SK-N-SH treated with all-trans-retinoic acid at 6 μM for 48 hours (cell line): Measurements from ENCODE around the gene OCA2.

ENCODE experiments used
- ATAC-seq: fragments of 200-7000 bp; cut with Tn5 transposase; 3 replicates; pipeline ENCODE4 v1.9.1; 2020; ENCODE audit warnings: mild to moderate bottlenecking, moderate library complexity
- BACH2 ChIP-seq: fragments of 250-450 bp; sonication (Bioruptor Pico); IDR thresholded peaks from 2 replicates; pipeline ENCODE4 v1.9.0; 2021; ENCODE audit warnings: mild to moderate bottlenecking, borderline replicate concordance
- CSDC2 ChIP-seq: fragments of 250-450 bp; sonication (Bioruptor Pico); IDR thresholded peaks from 2 replicates; pipeline ENCODE4 v1.5.0; 2020; ENCODE audit warnings: mild to moderate bottlenecking, moderate library complexity
- ESRRG ChIP-seq: fragments of 250-450 bp; sonication (Bioruptor Pico); IDR thresholded peaks from 2 replicates; pipeline ENCODE4 v1.6.1; 2021; ENCODE audit warnings: mild to moderate bottlenecking
- GLIS3 ChIP-seq: fragments of 250-450 bp; sonication (Bioruptor Pico); IDR thresholded peaks from 2 replicates; pipeline ENCODE4 v1.5.0; 2020; ENCODE audit warnings: mild to moderate bottlenecking, moderate library complexity
- ISL1 ChIP-seq: fragments of 250-450 bp; sonication (Bioruptor Pico); IDR thresholded peaks from 2 replicates; pipeline ENCODE4 v2.1.2; 2022; ENCODE audit warnings: mild to moderate bottlenecking, moderate library complexity
- OSR1 ChIP-seq: fragments of 250-450 bp; sonication (Bioruptor Pico); IDR thresholded peaks from 2 replicates; pipeline ENCODE4 v1.8.0; 2022; ENCODE audit warnings: moderate library complexity, mild to moderate bottlenecking, inconsistent platforms
- PATZ1 ChIP-seq: fragments of 250-450 bp; sonication (Bioruptor Pico); IDR thresholded peaks from 2 replicates; pipeline ENCODE4 v1.8.0; 2020; ENCODE audit warnings: mild to moderate bottlenecking, moderate library complexity, borderline replicate concordance
- PPARA ChIP-seq: fragments of 250-450 bp; sonication (Bioruptor Pico); IDR thresholded peaks from 2 replicates; pipeline ENCODE4 v1.5.0; 2020; ENCODE audit warnings: mild to moderate bottlenecking, borderline replicate concordance
- RARB ChIP-seq: fragments of 250-450 bp; sonication (Bioruptor Pico); IDR thresholded peaks from 2 replicates; pipeline ENCODE4 v1.8.0; 2021; ENCODE audit warnings: mild to moderate bottlenecking, moderate library complexity
- SNAI2 ChIP-seq: fragments of 250-450 bp; sonication (Bioruptor Pico); IDR thresholded peaks from 2 replicates; pipeline ENCODE4 v1.5.0; 2020; ENCODE audit warnings: mild to moderate bottlenecking, moderate library complexity
- TCF4 ChIP-seq: fragments of 250-450 bp; sonication (Bioruptor Pico); IDR thresholded peaks from 2 replicates; pipeline ENCODE4 v1.8.0; 2021; ENCODE audit warnings: mild to moderate bottlenecking, moderate library complexity, borderline replicate concordance
- TOX ChIP-seq: fragments of 250-450 bp; sonication (Bioruptor Pico); IDR thresholded peaks from 2 replicates; pipeline ENCODE4 v1.8.0; 2021; ENCODE audit warnings: mild to moderate bottlenecking, moderate library complexity, borderline replicate concordance
- ZC3H10 ChIP-seq: fragments of 250-450 bp; sonication (Bioruptor Pico); IDR thresholded peaks from 2 replicates; pipeline ENCODE4 v1.5.1; 2021; ENCODE audit warnings: mild to moderate bottlenecking, moderate library complexity
- ZFP3 ChIP-seq: fragments of 250-450 bp; sonication (Bioruptor Pico); IDR thresholded peaks from 2 replicates; pipeline ENCODE4 v1.5.0; 2020; ENCODE audit warnings: mild to moderate bottlenecking, moderate library complexity
- ZFP30 ChIP-seq: fragments of 450-650 bp; formaldehyde crosslinking; IDR thresholded peaks from 2 replicates; pipeline ENCODE4 v1.5.0; 2022; ENCODE audit warnings: mild to moderate bottlenecking, moderate library complexity
- ZNF565 ChIP-seq: fragments of 450-650 bp; formaldehyde crosslinking; conservative IDR thresholded peaks from 2 replicates; pipeline ENCODE4 v1.5.0; 2020; ENCODE audit warnings: low read depth, mild to moderate bottlenecking, moderate library complexity
- ZNF70 ChIP-seq: fragments of 450-650 bp; formaldehyde crosslinking; IDR thresholded peaks from 2 replicates; pipeline ENCODE4 v1.5.0; 2020; ENCODE audit warnings: mild to moderate bottlenecking, moderate library complexity
- ZNF8 ChIP-seq: fragments of 450-650 bp; formaldehyde crosslinking; IDR thresholded peaks from 2 replicates; pipeline ENCODE4 v1.5.0; 2020; ENCODE audit warnings: mild to moderate bottlenecking, moderate library complexity
- TF ChIP-seq, protein P1 (sequence below): fragments of 250-450 bp; sonication (Bioruptor Pico); IDR thresholded peaks from 2 replicates; pipeline ENCODE4 v1.8.0; 2021; ENCODE audit warnings: low read depth, mild to moderate bottlenecking, moderate library complexity, borderline replicate concordance
- TF ChIP-seq, protein P2 (sequence below): fragments of 250-450 bp; sonication (Bioruptor Pico); IDR thresholded peaks from 2 replicates; pipeline ENCODE4 v1.5.0; 2020; ENCODE audit warnings: mild to moderate bottlenecking, moderate library complexity
- TF ChIP-seq, protein P3 (sequence below): fragments of 250-450 bp; sonication (Bioruptor Pico); IDR thresholded peaks from 2 replicates; pipeline ENCODE4 v1.5.1; 2020; ENCODE audit warnings: low read depth, mild to moderate bottlenecking, moderate library complexity
- TF ChIP-seq, protein P4 (sequence below): fragments of 250-450 bp; sonication (Bioruptor Pico); IDR thresholded peaks from 2 replicates; pipeline ENCODE4 v1.5.1; 2021; ENCODE audit warnings: mild to moderate bottlenecking, moderate library complexity

The OCA2 gene

GRCh38 chr15:28098360-28098765 is 752 bp downstream of the OCA2 start:
- no peak for TF ChIP-seq BACH2 (CRISPR knock-in tag)
- no peak for TF ChIP-seq TOX (CRISPR knock-in tag)
- no peak for TF ChIP-seq GLIS3 (CRISPR knock-in tag)
- no peak for TF ChIP-seq ZC3H10 (CRISPR knock-in tag)
- no peak for TF ChIP-seq TCF4
- no peak for TF ChIP-seq RARB (CRISPR knock-in tag)
- no peak for TF ChIP-seq PPARA (CRISPR knock-in tag)
- TF ChIP-seq CSDC2 (CRISPR knock-in tag) = no peak
- no peak for TF ChIP-seq SNAI2 (CRISPR knock-in tag)
- TF ChIP-seq, protein P1, sequence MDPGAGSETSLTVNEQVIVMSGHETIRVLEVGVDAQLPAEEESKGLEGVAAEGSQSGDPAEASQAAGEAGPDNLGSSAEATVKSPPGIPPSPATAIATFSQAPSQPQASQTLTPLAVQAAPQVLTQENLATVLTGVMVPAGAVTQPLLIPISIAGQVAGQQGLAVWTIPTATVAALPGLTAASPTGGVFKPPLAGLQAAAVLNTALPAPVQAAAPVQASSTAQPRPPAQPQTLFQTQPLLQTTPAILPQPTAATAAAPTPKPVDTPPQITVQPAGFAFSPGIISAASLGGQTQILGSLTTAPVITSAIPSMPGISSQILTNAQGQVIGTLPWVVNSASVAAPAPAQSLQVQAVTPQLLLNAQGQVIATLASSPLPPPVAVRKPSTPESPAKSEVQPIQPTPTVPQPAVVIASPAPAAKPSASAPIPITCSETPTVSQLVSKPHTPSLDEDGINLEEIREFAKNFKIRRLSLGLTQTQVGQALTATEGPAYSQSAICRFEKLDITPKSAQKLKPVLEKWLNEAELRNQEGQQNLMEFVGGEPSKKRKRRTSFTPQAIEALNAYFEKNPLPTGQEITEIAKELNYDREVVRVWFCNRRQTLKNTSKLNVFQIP = no peak
- no peak for TF ChIP-seq ZFP30 (CRISPR knock-in tag)
- no peak for TF ChIP-seq PATZ1
- TF ChIP-seq ZNF70 (CRISPR knock-in tag) = no peak
- no peak for TF ChIP-seq ESRRG (CRISPR knock-in tag)
- TF ChIP-seq ISL1 (CRISPR knock-in tag) = no peak
- no peak for TF ChIP-seq OSR1 (CRISPR knock-in tag)
- TF ChIP-seq, protein P2, sequence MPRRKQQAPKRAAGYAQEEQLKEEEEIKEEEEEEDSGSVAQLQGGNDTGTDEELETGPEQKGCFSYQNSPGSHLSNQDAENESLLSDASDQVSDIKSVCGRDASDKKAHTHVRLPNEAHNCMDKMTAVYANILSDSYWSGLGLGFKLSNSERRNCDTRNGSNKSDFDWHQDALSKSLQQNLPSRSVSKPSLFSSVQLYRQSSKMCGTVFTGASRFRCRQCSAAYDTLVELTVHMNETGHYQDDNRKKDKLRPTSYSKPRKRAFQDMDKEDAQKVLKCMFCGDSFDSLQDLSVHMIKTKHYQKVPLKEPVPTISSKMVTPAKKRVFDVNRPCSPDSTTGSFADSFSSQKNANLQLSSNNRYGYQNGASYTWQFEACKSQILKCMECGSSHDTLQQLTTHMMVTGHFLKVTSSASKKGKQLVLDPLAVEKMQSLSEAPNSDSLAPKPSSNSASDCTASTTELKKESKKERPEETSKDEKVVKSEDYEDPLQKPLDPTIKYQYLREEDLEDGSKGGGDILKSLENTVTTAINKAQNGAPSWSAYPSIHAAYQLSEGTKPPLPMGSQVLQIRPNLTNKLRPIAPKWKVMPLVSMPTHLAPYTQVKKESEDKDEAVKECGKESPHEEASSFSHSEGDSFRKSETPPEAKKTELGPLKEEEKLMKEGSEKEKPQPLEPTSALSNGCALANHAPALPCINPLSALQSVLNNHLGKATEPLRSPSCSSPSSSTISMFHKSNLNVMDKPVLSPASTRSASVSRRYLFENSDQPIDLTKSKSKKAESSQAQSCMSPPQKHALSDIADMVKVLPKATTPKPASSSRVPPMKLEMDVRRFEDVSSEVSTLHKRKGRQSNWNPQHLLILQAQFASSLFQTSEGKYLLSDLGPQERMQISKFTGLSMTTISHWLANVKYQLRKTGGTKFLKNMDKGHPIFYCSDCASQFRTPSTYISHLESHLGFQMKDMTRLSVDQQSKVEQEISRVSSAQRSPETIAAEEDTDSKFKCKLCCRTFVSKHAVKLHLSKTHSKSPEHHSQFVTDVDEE (CRISPR knock-in tag) = no peak
- no peak for ATAC-seq

DNA sequence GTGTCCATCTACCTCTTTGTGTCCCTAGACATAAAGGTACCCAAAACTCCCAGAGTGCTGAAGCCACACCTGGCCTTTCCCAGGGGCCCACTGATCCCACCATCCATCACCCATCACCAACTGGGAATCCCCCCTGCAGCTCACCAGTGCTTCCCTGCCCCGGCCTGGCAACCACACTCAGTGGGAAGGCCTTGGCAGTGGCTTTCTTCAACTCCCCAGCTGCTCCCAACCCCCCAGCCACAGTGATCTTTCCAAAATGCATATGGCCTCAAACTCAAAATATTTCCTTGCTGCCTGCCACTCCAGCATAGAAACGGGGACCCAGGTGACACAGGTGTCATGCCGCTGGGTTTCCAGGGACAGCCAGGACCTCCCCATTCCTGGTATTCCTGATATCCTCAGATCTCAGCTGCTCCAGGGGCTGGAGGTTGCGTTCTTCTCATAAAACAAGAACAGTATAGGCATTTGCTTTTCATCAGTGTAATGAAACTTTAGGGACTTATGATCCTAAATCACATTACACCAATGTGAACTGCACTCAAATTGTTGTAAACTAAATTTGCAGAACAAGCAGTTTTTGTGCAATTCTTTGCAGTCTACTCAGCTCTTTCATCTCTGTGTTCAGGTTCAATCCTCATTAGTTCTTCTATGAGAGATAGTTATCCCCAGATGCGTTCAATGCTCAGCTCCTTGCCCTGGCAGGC is 1.3 kb downstream of the OCA2 start:
- TF ChIP-seq ZFP30 (CRISPR knock-in tag) (no peak), ZFP3 (no peak), ZNF8 (no peak), TOX (CRISPR knock-in tag) (no peak), PATZ1 (no peak), ISL1 (CRISPR knock-in tag) (no peak), ESRRG (CRISPR knock-in tag) (no peak), ZC3H10 (CRISPR knock-in tag) (no peak), RARB (CRISPR knock-in tag) (no peak), ZNF70 (CRISPR knock-in tag) (no peak), OSR1 (CRISPR knock-in tag) (no peak), GLIS3 (CRISPR knock-in tag) (no peak), ZNF565 (CRISPR knock-in tag) (no peak)
- TF ChIP-seq, protein P2 (CRISPR knock-in tag) = no peak
- TF ChIP-seq, protein P3, sequence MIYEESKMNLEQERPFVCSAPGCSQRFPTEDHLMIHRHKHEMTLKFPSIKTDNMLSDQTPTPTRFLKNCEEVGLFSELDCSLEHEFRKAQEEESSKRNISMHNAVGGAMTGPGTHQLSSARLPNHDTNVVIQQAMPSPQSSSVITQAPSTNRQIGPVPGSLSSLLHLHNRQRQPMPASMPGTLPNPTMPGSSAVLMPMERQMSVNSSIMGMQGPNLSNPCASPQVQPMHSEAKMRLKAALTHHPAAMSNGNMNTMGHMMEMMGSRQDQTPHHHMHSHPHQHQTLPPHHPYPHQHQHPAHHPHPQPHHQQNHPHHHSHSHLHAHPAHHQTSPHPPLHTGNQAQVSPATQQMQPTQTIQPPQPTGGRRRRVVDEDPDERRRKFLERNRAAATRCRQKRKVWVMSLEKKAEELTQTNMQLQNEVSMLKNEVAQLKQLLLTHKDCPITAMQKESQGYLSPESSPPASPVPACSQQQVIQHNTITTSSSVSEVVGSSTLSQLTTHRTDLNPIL (CRISPR knock-in tag) = no peak
- TF ChIP-seq, protein P4, sequence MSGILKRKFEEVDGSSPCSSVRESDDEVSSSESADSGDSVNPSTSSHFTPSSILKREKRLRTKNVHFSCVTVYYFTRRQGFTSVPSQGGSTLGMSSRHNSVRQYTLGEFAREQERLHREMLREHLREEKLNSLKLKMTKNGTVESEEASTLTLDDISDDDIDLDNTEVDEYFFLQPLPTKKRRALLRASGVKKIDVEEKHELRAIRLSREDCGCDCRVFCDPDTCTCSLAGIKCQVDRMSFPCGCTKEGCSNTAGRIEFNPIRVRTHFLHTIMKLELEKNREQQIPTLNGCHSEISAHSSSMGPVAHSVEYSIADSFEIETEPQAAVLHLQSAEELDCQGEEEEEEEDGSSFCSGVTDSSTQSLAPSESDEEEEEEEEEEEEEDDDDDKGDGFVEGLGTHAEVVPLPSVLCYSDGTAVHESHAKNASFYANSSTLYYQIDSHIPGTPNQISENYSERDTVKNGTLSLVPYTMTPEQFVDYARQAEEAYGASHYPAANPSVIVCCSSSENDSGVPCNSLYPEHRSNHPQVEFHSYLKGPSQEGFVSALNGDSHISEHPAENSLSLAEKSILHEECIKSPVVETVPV (CRISPR knock-in tag) = no peak
- TF ChIP-seq, protein P1 = no peak
- no peak for ATAC-seq
